GM12878 (cell line): Measurements from ENCODE around the gene YES1. TPM values are rescaled to one million over a fixed set of nuclear protein-coding genes. Genes with fewer than 3 reads are reported as not detected.

ENCODE experiments used
- ATAC-seq: fragments of 200-7000 bp; cut with Tn5 transposase; 3 replicates; pipeline ENCODE4 v1.9.1; 2020; ENCODE audit warnings: mild to moderate bottlenecking, moderate library complexity
- BruUV-seq: library from RNA; stranded (reverse); fragments of 400-500 nt; replicated peaks from 2 replicates; lab custom pipeline; 2021; lab: Mats Ljungman, UMichigan
- CTCF ChIA-PET: fragments of 300-600 bp; sonication (Branson Sonifier 250); formaldehyde crosslinking; extraction: SDS; loops from one replicate; lab custom pipeline; 2021; ENCODE audit warnings: inconsistent platforms; lab: Yijun Ruan, JAX
- POLR2A ChIA-PET: fragments of 350-600 bp; formaldehyde crosslinking; extraction: SDS; loops from one replicate; lab custom pipeline; 2021; ENCODE audit warnings: inconsistent platforms; lab: Charles Lee
- RAD21 ChIA-PET: fragments of 300-600 bp; sonication (Branson Sonifier 250); formaldehyde crosslinking; loops from one replicate; lab custom pipeline; 2023; ENCODE audit warnings: antibody characterized with exemption; ENCODE audit not compliant: unreplicated experiment; lab: Charles Lee
- SMC1A ChIA-PET: fragments of 300-600 bp; sonication (Branson Sonifier 250); formaldehyde crosslinking; loops from one replicate; lab custom pipeline; 2023; ENCODE audit not compliant: unreplicated experiment, uncharacterized antibody; lab: Charles Lee
- DNase-seq: peaks from one replicate; pipeline ENCODE4 v3.0.0-alpha.2; 2011; ENCODE audit warnings: low read depth, low spot score
- FAIRE-seq: peaks from 3 replicates; lab custom pipeline; 2011; peaks lifted over from hg19 to GRCh38; lab: Jason Lieb, UNC
- H2AFZ ChIP-seq: 2 replicates; pipeline ENCODE4 v1.6.0; 2011; ENCODE audit warnings: low read depth, low read length, control low read depth; ENCODE audit not compliant: control insufficient read depth
- H3K27ac ChIP-seq: 2 replicates; pipeline ENCODE4 v1.5.1; 2011; ENCODE audit warnings: control low read depth; ENCODE audit not compliant: control insufficient read depth, insufficient read depth
- H3K27me3 ChIP-seq, 2 experiments: replicated peaks in 1 of 2; 2 replicates each; pipeline versions ENCODE4 v1.6.0 to v1.6.1; 2011; ENCODE audit warnings: low read length in 1 of 2; ENCODE audit not compliant: control insufficient read depth in 2 of 2, insufficient read depth in 2 of 2
- H3K36me3 ChIP-seq, 2 experiments: 2 replicates each; pipeline ENCODE4 v1.5.1; 2011; ENCODE audit warnings: low read length in 1 of 2; ENCODE audit not compliant: control insufficient read depth in 2 of 2, insufficient read depth in 2 of 2
- H3K4me1 ChIP-seq: 2 replicates; pipeline ENCODE4 v1.6.1; 2011; ENCODE audit warnings: mild to moderate bottlenecking, low read length, moderate library complexity, mixed read lengths; ENCODE audit not compliant: control insufficient read depth, insufficient read depth
- H3K4me2 ChIP-seq: 2 replicates; pipeline ENCODE4 v1.6.0; 2011; ENCODE audit warnings: control low read depth; ENCODE audit not compliant: control insufficient read depth, insufficient read depth
- H3K4me3 ChIP-seq: fragments of 200-600 bp; sonication (generic); 2 replicates; pipeline ENCODE4 v1.5.1; 2016
- H3K79me2 ChIP-seq: 2 replicates; pipeline ENCODE4 v1.6.0; 2011; ENCODE audit warnings: low read length; ENCODE audit not compliant: control insufficient read depth, insufficient read depth
- H3K9ac ChIP-seq: 2 replicates; pipeline ENCODE4 v1.8.0; 2011; ENCODE audit warnings: low read length, control low read depth, mixed read lengths; ENCODE audit not compliant: control insufficient read depth, insufficient read depth
- H3K9me3 ChIP-seq: replicated peaks from 3 replicates; pipeline ENCODE4 v1.5.1; 2011; ENCODE audit warnings: mild to moderate bottlenecking, low read length; ENCODE audit not compliant: control insufficient read depth, insufficient read depth
- H4K20me1 ChIP-seq: 2 replicates; pipeline ENCODE4 v1.6.0; 2011; ENCODE audit not compliant: control insufficient read depth, insufficient read depth
- BMI1 ChIP-seq: fragments of 450-650 bp; IDR thresholded peaks from 2 replicates; pipeline ENCODE4 v1.6.1; 2016; ENCODE audit warnings: mild to moderate bottlenecking, moderate library complexity, borderline replicate concordance
- DPF2 ChIP-seq: fragments of 450-650 bp; IDR thresholded peaks from 2 replicates; pipeline ENCODE4 v1.6.1; 2017; ENCODE audit warnings: mild to moderate bottlenecking
- EED ChIP-seq: sonication (generic); IDR thresholded peaks from 2 replicates; pipeline ENCODE4 v1.6.1; 2016; ENCODE audit warnings: antibody characterized with exemption, low read depth
- GATAD2B ChIP-seq: fragments of 450-650 bp; conservative IDR thresholded peaks from 2 replicates; pipeline ENCODE4 v1.6.1; 2017; ENCODE audit warnings: low read depth, mild to moderate bottlenecking, moderate library complexity
- MEF2A ChIP-seq: IDR thresholded peaks from 2 replicates; pipeline ENCODE4 v1.6.1; 2011; ENCODE audit warnings: low read depth, mild to moderate bottlenecking, low read length, moderate library complexity; ENCODE audit not compliant: insufficient read depth
- MEF2B ChIP-seq: fragments of 450-650 bp; IDR thresholded peaks from 2 replicates; pipeline ENCODE4 v1.6.1; 2018; ENCODE audit warnings: mild to moderate bottlenecking, moderate library complexity; ENCODE audit not compliant: partially characterized antibody, poor library complexity, severe bottlenecking
- RUNX3 ChIP-seq: IDR thresholded peaks from 2 replicates; pipeline ENCODE4 v1.6.1; 2012; ENCODE audit warnings: low read length, inconsistent platforms
- SP1 ChIP-seq: IDR thresholded peaks from one replicate; pipeline ENCODE4 v1.6.1; 2011; ENCODE audit warnings: low read depth, low read length
- STAT1 ChIP-seq: fragments of 450-650 bp; conservative IDR thresholded peaks from 2 replicates; pipeline ENCODE4 v1.6.1; 2014; ENCODE audit warnings: antibody characterized with exemption, mild to moderate bottlenecking
- ZBED1 ChIP-seq: IDR thresholded peaks from 2 replicates; pipeline ENCODE4 v1.6.1; 2016; ENCODE audit warnings: borderline replicate concordance
- WGBS: methylation state at CpG from one replicate; pipeline ENCODE4 v1.1.6; 2016; ENCODE audit warnings: low lambda C conversion rate; ENCODE audit not compliant: insufficient replicate concordance, insufficient coverage; ENCODE audit errors: missing lambda C conversion rate; 5-methylcytosine and 5-hydroxymethylcytosine counted together
- in situ Hi-C: fragments of 300-500 bp; cut with MboI; formaldehyde crosslinking; loops from 9 replicates; pipeline ENCODE4 v1.14.3; 2018; ENCODE audit warnings: mixed read lengths
- intact Hi-C: fragments of 100-400 bp; cut with micrococcal nuclease; formaldehyde crosslinking; loops from one replicate; pipeline ENCODE4 v1.14.2; 2022; ENCODE audit not compliant: unreplicated experiment
- polyA plus RNA-seq, 11 experiments: library from polyadenylated mRNA; depleted of rRNA in 4 of 11; unstranded in 6 of 11; stranded (reverse) in 5 of 11; fragments of >200 nt; fragmentation: Nextera tagmentation in 4 of 11; fragmentation: Illumina TruSeq in 1 of 11; extraction: Ambion mirVana in 4 of 11; extraction: Trizol in 1 of 11; gene quantifications; 1 replicate in 1 of 11; 2 replicates in 10 of 11; pipeline versions ENCODE4 v1.2.1 to v1.2.3, GENCODE V29; 2011 to 2016; ENCODE audit warnings: inconsistent platforms in 2 of 11, missing spikeins in 2 of 11, low read depth in 1 of 11
- total RNA-seq, 4 experiments: library from RNA; depleted of rRNA in 3 of 4; stranded (reverse); fragments of >200 nt in 3 of 4; fragmentation: Illumina TruSeq in 1 of 4; extraction: Trizol in 1 of 4; gene quantifications; 2 replicates each; pipeline versions ENCODE4 v1.2.1 to v1.2.3, GENCODE V29; 2013 to 2021
- TF ChIP-seq, protein P1 (sequence below): fragments of 450-650 bp; IDR thresholded peaks from 2 replicates; pipeline ENCODE4 v1.6.1; 2017; ENCODE audit warnings: antibody characterized with exemption, mild to moderate bottlenecking, moderate library complexity

YES1 gene
- total and polyA plus RNA-seq, 10 of the 15 experiments (the other 5 are each of a cell fraction or from before 2014, with no cell fraction given): 2.3 to 7.9 (median 5.8) TPM

DNA sequence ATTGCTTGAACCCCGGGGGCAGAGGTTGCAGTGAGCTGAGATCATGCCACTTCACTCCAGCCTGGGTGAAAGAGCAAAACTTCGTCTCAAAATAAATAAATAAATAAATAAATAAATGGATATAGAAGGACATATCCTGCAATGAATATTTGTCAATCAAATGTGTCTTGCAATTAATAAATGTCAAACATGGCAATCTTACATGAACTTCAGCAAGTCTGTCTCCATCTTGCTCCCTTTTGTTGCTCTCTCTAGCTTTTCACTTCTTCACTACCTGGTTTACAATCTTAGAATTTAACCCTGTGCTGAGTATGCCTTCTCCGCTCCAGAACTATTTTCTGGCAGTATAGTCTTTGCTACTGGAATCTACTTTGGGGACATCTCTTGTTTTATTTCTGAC, 3.3 kb upstream of the YES1 start:
- Histone ChIP-seq H3K27ac (no peak overlapping the region), H3K4me2 (no peak overlapping the region), H3K9ac (no peak overlapping the region), H3K79me2 (peaks cover 15% of the 10 kb centered on the region), H3K9me3 (no peaks in the 10 kb centered on the region), H3K4me1 (no peaks in the 10 kb centered on the region), H2AFZ (no peak overlapping the region), H3K36me3 (no peaks in the 10 kb centered on the region), H3K27me3 (no peaks in the 10 kb centered on the region), H4K20me1 (no peaks in the 10 kb centered on the region), H3K4me3 (no peak overlapping the region)
- WGBS: 98% methylated on average over 3 of the region's 3 CpGs
- ChIA-PET POLR2A (no interaction called here), RAD21 (interaction anchor here (1.9 to 6.3 kb wide), 2 partner anchors 15 to 73 kb away, joined by 6 to 45 read pairs; no protein-coding TSS in a partner anchor), SMC1A (interaction anchor here (1.1 to 10.1 kb wide), 4 partner anchors 11 to 76 kb away, joined by 3 to 91 read pairs (median 16); no protein-coding TSS in a partner anchor), CTCF (interaction anchor here (1.0 to 7.0 kb wide), 6 partner anchors 9 to 200 kb away, joined by 3 to 82 read pairs (median 3); no protein-coding TSS in a partner anchor)
- TF ChIP-seq RUNX3 (no peak), ZBED1 (no peak), STAT1 (no peak), MEF2A (no peak), BMI1 (no peak), EED (no peak), MEF2B (no peak), SP1 (no peak), DPF2 (no peak), GATAD2B (no peak)
- TF ChIP-seq, protein P1, sequence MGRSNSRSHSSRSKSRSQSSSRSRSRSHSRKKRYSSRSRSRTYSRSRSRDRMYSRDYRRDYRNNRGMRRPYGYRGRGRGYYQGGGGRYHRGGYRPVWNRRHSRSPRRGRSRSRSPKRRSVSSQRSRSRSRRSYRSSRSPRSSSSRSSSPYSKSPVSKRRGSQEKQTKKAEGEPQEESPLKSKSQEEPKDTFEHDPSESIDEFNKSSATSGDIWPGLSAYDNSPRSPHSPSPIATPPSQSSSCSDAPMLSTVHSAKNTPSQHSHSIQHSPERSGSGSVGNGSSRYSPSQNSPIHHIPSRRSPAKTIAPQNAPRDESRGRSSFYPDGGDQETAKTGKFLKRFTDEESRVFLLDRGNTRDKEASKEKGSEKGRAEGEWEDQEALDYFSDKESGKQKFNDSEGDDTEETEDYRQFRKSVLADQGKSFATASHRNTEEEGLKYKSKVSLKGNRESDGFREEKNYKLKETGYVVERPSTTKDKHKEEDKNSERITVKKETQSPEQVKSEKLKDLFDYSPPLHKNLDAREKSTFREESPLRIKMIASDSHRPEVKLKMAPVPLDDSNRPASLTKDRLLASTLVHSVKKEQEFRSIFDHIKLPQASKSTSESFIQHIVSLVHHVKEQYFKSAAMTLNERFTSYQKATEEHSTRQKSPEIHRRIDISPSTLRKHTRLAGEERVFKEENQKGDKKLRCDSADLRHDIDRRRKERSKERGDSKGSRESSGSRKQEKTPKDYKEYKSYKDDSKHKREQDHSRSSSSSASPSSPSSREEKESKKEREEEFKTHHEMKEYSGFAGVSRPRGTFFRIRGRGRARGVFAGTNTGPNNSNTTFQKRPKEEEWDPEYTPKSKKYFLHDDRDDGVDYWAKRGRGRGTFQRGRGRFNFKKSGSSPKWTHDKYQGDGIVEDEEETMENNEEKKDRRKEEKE: no peak
- FAIRE-seq (no peak), DNase-seq (no peak), ATAC-seq (no peak)
- in situ Hi-C loops (no loop called here), intact Hi-C loops (no loop called here)
- BruUV-seq: no TSS peak
